SIG-M5 (cell line): ENCODE measurements around the gene ZMIZ1.

Experiments used
- DNase-seq: peaks from one replicate; lab custom pipeline; 2025; lab: John Stamatoyannopoulos, UW

The ZMIZ1 gene

GRCh38 chr10:79137300-79137756 lies 68.6 kb downstream of the ZMIZ1 start:
- DNase-seq = no peak

- DNase-seq = no peak
Measured at GRCh38 chr10:79137826-79138225, 69.1 kb downstream of the ZMIZ1 start.

- no peak for DNase-seq
Measured at GRCh38 chr10:79138449-79139123, 69.8 kb downstream of the ZMIZ1 start.

GRCh38 chr10:79139124-79139835 lies 70.5 kb downstream of the ZMIZ1 start:
- no peak for DNase-seq

- DNase-seq = no peak
Measured at GRCh38 chr10:79140085-79140793, 71.5 kb downstream of the ZMIZ1 start.

GRCh38 chr10:79140855-79141254 lies 72.1 kb downstream of the ZMIZ1 start:
- no peak for DNase-seq

- DNase-seq = no peak
Measured at GRCh38 chr10:79142064-79142491, 73.3 kb downstream of the ZMIZ1 start.

GRCh38 chr10:79142522-79143309 lies 74.0 kb downstream of the ZMIZ1 start:
- DNase-seq = no peak

GRCh38 chr10:79143879-79144278 lies 75.1 kb downstream of the ZMIZ1 start:
- no peak for DNase-seq

- no peak for DNase-seq
Measured at GRCh38 chr10:79144351-79145173, 75.8 kb downstream of the ZMIZ1 start.

GRCh38 chr10:79145174-79145483 lies 76.4 kb downstream of the ZMIZ1 start:
- no peak for DNase-seq

- no peak for DNase-seq
Measured at GRCh38 chr10:79145517-79146470, 77.0 kb downstream of the ZMIZ1 start.

- no peak for DNase-seq
Measured at GRCh38 chr10:79146611-79147130, 77.9 kb downstream of the ZMIZ1 start.

GRCh38 chr10:79147306-79147705 lies 78.5 kb downstream of the ZMIZ1 start:
- DNase-seq = no peak

- DNase-seq = no peak
Measured at GRCh38 chr10:79147796-79148451, 79.2 kb downstream of the ZMIZ1 start.

GRCh38 chr10:79148452-79149344 lies 79.9 kb downstream of the ZMIZ1 start:
- no peak for DNase-seq

- DNase-seq = no peak
Measured at GRCh38 chr10:79149345-79149661, 80.5 kb downstream of the ZMIZ1 start.

GRCh38 chr10:79149662-79150443 lies 81.1 kb downstream of the ZMIZ1 start:
- DNase-seq = no peak
